Middle frontal gyrus (tissue), 1 donor: ENCODE data around the gene MAP3K4.
"Not testable (repeated sequence)": the region's sequence is repeated elsewhere in the genome, so short reads cannot be mapped to it uniquely, and the experiment has no call there.

Experiments used
- DNase-seq: peaks from one replicate; pipeline ENCODE4 v3.0.0-alpha.2; 2015; ENCODE audit warnings: low spot score; ENCODE audit errors: extremely low spot score

The MAP3K4 gene

GRCh38 chr6:160972111-160972510, 19.5 kb upstream of the MAP3K4 start:
- DNase-seq, result no peak

GRCh38 chr6:160972594-160972993, 19.0 kb upstream of the MAP3K4 start:
- DNase-seq, result not testable (repeated sequence)

- DNase-seq, result no peak
Observed at GRCh38 chr6:160973311-160974250, 18.0 kb upstream of the MAP3K4 start.

- DNase-seq, result no peak
Observed at GRCh38 chr6:160974304-160974771, 17.2 kb upstream of the MAP3K4 start.

GRCh38 chr6:160975162-160975561, 16.4 kb upstream of the MAP3K4 start:
- DNase-seq, result no peak

- DNase-seq, result not testable (repeated sequence)
Observed at GRCh38 chr6:160975961-160976360, 15.6 kb upstream of the MAP3K4 start.

GRCh38 chr6:160978141-160978901, 13.2 kb upstream of the MAP3K4 start:
- DNase-seq, result no peak

GRCh38 chr6:160979061-160979708, 12.4 kb upstream of the MAP3K4 start:
- no peak for DNase-seq

- not testable (repeated sequence) for DNase-seq
Observed at GRCh38 chr6:160983377-160983948, 8.1 kb upstream of the MAP3K4 start.

- no peak for DNase-seq
Observed at GRCh38 chr6:160986851-160987250, 4.7 kb upstream of the MAP3K4 start.

GRCh38 chr6:160987265-160987664, 4.3 kb upstream of the MAP3K4 start:
- DNase-seq, result no peak

GRCh38 chr6:160990847-160991405, 643 bp upstream of the MAP3K4 start:
- no peak for DNase-seq

- DNase-seq, result no peak
Observed at GRCh38 chr6:160992061-160992979, 751 bp downstream of the MAP3K4 start.

- DNase-seq, result no peak
Observed at GRCh38 chr6:160992980-160993314, 1.4 kb downstream of the MAP3K4 start.

- no peak for DNase-seq
Observed at GRCh38 chr6:160995271-160995670, 3.7 kb downstream of the MAP3K4 start.

- DNase-seq, result no peak
Observed at GRCh38 chr6:160996131-160996601, 4.6 kb downstream of the MAP3K4 start.

- DNase-seq, result no peak
Observed at GRCh38 chr6:160998217-160998616, 6.6 kb downstream of the MAP3K4 start.

GRCh38 chr6:160998766-160999165, 7.2 kb downstream of the MAP3K4 start:
- DNase-seq, result no peak

GRCh38 chr6:160999516-160999915, 7.9 kb downstream of the MAP3K4 start:
- DNase-seq, result no peak

- DNase-seq, result no peak
Observed at GRCh38 chr6:161000632-161001031, 9.1 kb downstream of the MAP3K4 start.
